GM18870 (cell line): Measurements from ENCODE around the gene CUL9.
"Not testable (repeated sequence)": the region's sequence is repeated elsewhere in the genome, so short reads cannot be mapped to it uniquely, and the experiment has no call there.

Experiments used
- ATAC-seq: cut with Tn5 transposase; IDR thresholded peaks from one replicate; pipeline ENCODE4 v1.9.1; 2021; ENCODE audit warnings: moderate library complexity; ENCODE audit not compliant: unreplicated experiment

The CUL9 gene

GRCh38 chr6:43181942-43182860 lies at the start of gene CUL9:
Gene CUL9, plus strand, starts transcription at chr6:43182196. Its CDS starts 2,115 bp downstream, at chr6:43184311.
- no peak for ATAC-seq

GRCh38 chr6:43138267-43138666 lies 43.7 kb upstream of the CUL9 start:
- ATAC-seq = no peak

GRCh38 chr6:43139973-43140372 lies 42.0 kb upstream of the CUL9 start:
- ATAC-seq = not testable (repeated sequence)

GRCh38 chr6:43141644-43142043 lies 40.4 kb upstream of the CUL9 start:
- no peak for ATAC-seq

- ATAC-seq = no peak
Observed at GRCh38 chr6:43142101-43142500, 39.9 kb upstream of the CUL9 start.

GRCh38 chr6:43143235-43144128 lies 38.5 kb upstream of the CUL9 start:
- ATAC-seq = no peak

- ATAC-seq = no peak
Observed at GRCh38 chr6:43144879-43145278, 37.1 kb upstream of the CUL9 start.

- ATAC-seq = no peak
Observed at GRCh38 chr6:43146261-43146660, 35.7 kb upstream of the CUL9 start.

GRCh38 chr6:43146709-43147688 lies 35.0 kb upstream of the CUL9 start:
- ATAC-seq = no peak

- no peak for ATAC-seq
Observed at GRCh38 chr6:43147691-43148477, 34.1 kb upstream of the CUL9 start.

- ATAC-seq = no peak
Observed at GRCh38 chr6:43149265-43149664, 32.7 kb upstream of the CUL9 start.

GRCh38 chr6:43150051-43150751 lies 31.8 kb upstream of the CUL9 start:
- ATAC-seq = no peak

GRCh38 chr6:43159599-43159998 lies 22.4 kb upstream of the CUL9 start:
- no peak for ATAC-seq

GRCh38 chr6:43163899-43164298 lies 18.1 kb upstream of the CUL9 start:
- no peak for ATAC-seq

- no peak for ATAC-seq
Observed at GRCh38 chr6:43170417-43170930, 11.5 kb upstream of the CUL9 start.

GRCh38 chr6:43170931-43171706 lies 10.9 kb upstream of the CUL9 start, which contains the start of gene SRF:
Gene SRF, plus strand, starts transcription at chr6:43171269. Its CDS starts 388 bp downstream, at chr6:43171657.
- peak; percentile 56 for ATAC-seq

GRCh38 chr6:43171707-43172103 lies 10.3 kb upstream of the CUL9 start:
- ATAC-seq = no peak
